ENCODE data around the gene CADPS.

CADPS gene

GRCh38 chr3:62481962-62482361 lies 393.3 kb downstream of the CADPS start:
- H3K36me3 ChIP-seq = no peaks in the 10 kb centered on the region
- no peak overlapping the region for H3K9ac ChIP-seq
- no peak for TF ChIP-seq Cebpa-rat (IDR thresholded peaks at IDR 0.05)
- no peak overlapping the region for H3K27ac ChIP-seq
- no peak overlapping the region for H3K4me2 ChIP-seq
- no peaks in the 10 kb centered on the region for H3K27me3 ChIP-seq
- peaks cover 12% of the 10 kb centered on the region for H3K4me1 ChIP-seq
- H3K4me3 ChIP-seq = no peak overlapping the region
- H3K9me3 ChIP-seq = no peaks in the 10 kb centered on the region
- H4K20me1 ChIP-seq = no peaks in the 10 kb centered on the region

GRCh38 chr3:62480056-62480455 lies 395.2 kb downstream of the CADPS start:
- H3K9ac ChIP-seq = no peak overlapping the region
- H3K27me3 ChIP-seq = no peaks in the 10 kb centered on the region
- no peaks in the 10 kb centered on the region for H3K9me3 ChIP-seq
- H3K4me3 ChIP-seq = no peak overlapping the region
- TF ChIP-seq Cebpa-rat (IDR thresholded peaks at IDR 0.05) = no peak
- no peak overlapping the region for H3K27ac ChIP-seq
- H4K20me1 ChIP-seq = no peaks in the 10 kb centered on the region
- H3K36me3 ChIP-seq = no peaks in the 10 kb centered on the region
- H3K4me1 ChIP-seq = peaks cover 12% of the 10 kb centered on the region
- H3K4me2 ChIP-seq = no peak overlapping the region

GRCh38 chr3:62479326-62479725 lies 395.9 kb downstream of the CADPS start:
- Histone ChIP-seq H3K27me3 (no peaks in the 10 kb centered on the region), H3K36me3 (no peaks in the 10 kb centered on the region), H4K20me1 (no peaks in the 10 kb centered on the region), H3K27ac (no peak overlapping the region), H3K9ac (no peak overlapping the region), H3K4me2 (no peak overlapping the region), H3K4me1 (peaks cover 12% of the 10 kb centered on the region), H3K4me3 (no peak overlapping the region), H3K9me3 (no peaks in the 10 kb centered on the region)
- TF ChIP-seq Cebpa-rat (IDR thresholded peaks at IDR 0.05) = no peak

- H3K4me2 ChIP-seq = no peak overlapping the region
- H3K4me1 ChIP-seq = peaks cover 2% of the 10 kb centered on the region
- no peak overlapping the region for H3K27ac ChIP-seq
- TF ChIP-seq Cebpa-rat (IDR thresholded peaks at IDR 0.05) = no peak
- H3K36me3 ChIP-seq = no peaks in the 10 kb centered on the region
- H3K9me3 ChIP-seq = no peaks in the 10 kb centered on the region
- H4K20me1 ChIP-seq = no peaks in the 10 kb centered on the region
- H3K4me3 ChIP-seq = no peak overlapping the region
- H3K27me3 ChIP-seq = no peaks in the 10 kb centered on the region
- no peak overlapping the region for H3K9ac ChIP-seq
Measured at GRCh38 chr3:62475306-62475705, 399.9 kb downstream of the CADPS start.

- Histone ChIP-seq H3K9me3 (no peaks in the 10 kb centered on the region), H3K4me2 (no peak overlapping the region), H3K36me3 (no peaks in the 10 kb centered on the region), H3K27ac (no peak overlapping the region), H3K4me1 (no peaks in the 10 kb centered on the region), H3K9ac (no peak overlapping the region), H3K4me3 (no peak overlapping the region), H3K27me3 (no peaks in the 10 kb centered on the region), H4K20me1 (no peaks in the 10 kb centered on the region)
- TF ChIP-seq Cebpa-rat (IDR thresholded peaks at IDR 0.05) = no peak
Measured at GRCh38 chr3:62467966-62468722, 407.1 kb downstream of the CADPS start.

GRCh38 chr3:62462788-62463187 lies 412.4 kb downstream of the CADPS start:
- Histone ChIP-seq H3K36me3 (no peaks in the 10 kb centered on the region), H3K9ac (no peak overlapping the region), H3K27ac (no peak overlapping the region), H3K4me3 (no peak overlapping the region), H4K20me1 (no peaks in the 10 kb centered on the region), H3K27me3 (no peaks in the 10 kb centered on the region), H3K4me1 (no peaks in the 10 kb centered on the region), H3K9me3 (no peaks in the 10 kb centered on the region), H3K4me2 (no peak overlapping the region)
- TF ChIP-seq Cebpa-rat (IDR thresholded peaks at IDR 0.05) = no peak

GRCh38 chr3:62462104-62462762 lies 413.0 kb downstream of the CADPS start:
- Histone ChIP-seq H4K20me1 (no peaks in the 10 kb centered on the region), H3K27me3 (no peaks in the 10 kb centered on the region), H3K4me2 (no peak overlapping the region), H3K4me3 (no peak overlapping the region), H3K4me1 (no peaks in the 10 kb centered on the region), H3K9me3 (no peaks in the 10 kb centered on the region), H3K36me3 (no peaks in the 10 kb centered on the region), H3K27ac (no peak overlapping the region), H3K9ac (no peak overlapping the region)
- no peak for TF ChIP-seq Cebpa-rat (IDR thresholded peaks at IDR 0.05)

GRCh38 chr3:62454916-62455315 lies 420.3 kb downstream of the CADPS start:
- no peaks in the 10 kb centered on the region for H3K9me3 ChIP-seq
- H3K4me2 ChIP-seq = no peak overlapping the region
- no peaks in the 10 kb centered on the region for H4K20me1 ChIP-seq
- H3K4me3 ChIP-seq = no peak overlapping the region
- H3K9ac ChIP-seq = no peak overlapping the region
- TF ChIP-seq Cebpa-rat (IDR thresholded peaks at IDR 0.05) = no peak
- H3K4me1 ChIP-seq = no peaks in the 10 kb centered on the region
- H3K27me3 ChIP-seq = no peaks in the 10 kb centered on the region
- no peaks in the 10 kb centered on the region for H3K36me3 ChIP-seq
- no peak overlapping the region for H3K27ac ChIP-seq

DNA sequence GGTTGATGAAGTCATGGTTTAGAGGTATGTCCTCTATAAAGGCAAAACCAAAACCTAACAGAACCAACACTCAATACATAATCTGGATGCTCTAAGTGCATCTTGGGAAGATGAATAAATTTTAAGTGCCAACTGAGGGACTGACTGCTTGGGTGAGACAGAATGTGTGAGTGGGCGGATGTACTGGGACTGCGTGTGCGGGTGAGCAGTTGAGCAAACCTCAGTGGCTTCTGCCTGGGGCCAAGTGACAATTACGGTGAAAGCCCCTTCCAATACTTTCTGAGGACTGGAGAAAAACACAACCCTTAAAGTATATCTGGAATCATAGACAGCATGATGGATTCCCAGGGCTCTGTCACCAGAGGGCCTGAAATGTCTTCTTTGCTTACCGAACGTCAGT lies 421.8 kb downstream of the CADPS start:
- Histone ChIP-seq H3K4me1 (no peaks in the 10 kb centered on the region), H4K20me1 (no peaks in the 10 kb centered on the region), H3K27ac (no peak overlapping the region), H3K4me2 (no peak overlapping the region), H3K36me3 (no peaks in the 10 kb centered on the region), H3K27me3 (no peaks in the 10 kb centered on the region), H3K9ac (no peak overlapping the region), H3K9me3 (no peaks in the 10 kb centered on the region), H3K4me3 (no peak overlapping the region)
- no peak for TF ChIP-seq Cebpa-rat (IDR thresholded peaks at IDR 0.05)

- Histone ChIP-seq H3K4me3 (no peak overlapping the region), H3K9ac (no peak overlapping the region), H3K4me2 (no peak overlapping the region), H3K4me1 (peaks cover 10% of the 10 kb centered on the region), H3K27me3 (no peaks in the 10 kb centered on the region), H3K9me3 (no peaks in the 10 kb centered on the region), H3K27ac (no peak overlapping the region), H3K36me3 (no peaks in the 10 kb centered on the region), H4K20me1 (no peaks in the 10 kb centered on the region)
- TF ChIP-seq Cebpa-rat (IDR thresholded peaks at IDR 0.05) = no peak
Measured at GRCh38 chr3:62451211-62451887, 423.9 kb downstream of the CADPS start.
